ENCODE results near the gene ZCCHC2. TPM values are rescaled to one million over a fixed set of nuclear protein-coding genes. Genes with fewer than 3 reads are reported as not detected.

ZCCHC2 gene
- total and polyA plus RNA-seq, 2 of the 8 experiments (the other 6 are each of a cell fraction or from before 2014, with no cell fraction given): 13.5 to 18.6 TPM

GRCh38 chr18:62526098-62527025 lies 3.5 kb downstream of the ZCCHC2 start (continued):
- no peak for TF ChIP-seq KDM1A (IDR thresholded peaks at IDR 0.05; ENCODE audit: borderline replicate concordance, low read length)
- TF ChIP-seq CHD1 (IDR thresholded peaks at IDR 0.05; ENCODE audit: low read depth, low read length): no peak
- no peak for TF ChIP-seq CHD7 (IDR thresholded peaks at IDR 0.05; ENCODE audit: insufficient replicate concordance, low read length)
- no peak; a peak in 1 of 3 replicates for TF ChIP-seq EP300 (IDR thresholded peaks at IDR 0.05; ENCODE audit: borderline replicate concordance in 1 of 2, low read depth in 2 of 2, low read length in 2 of 2)
- peak; percentile 15; the same call in 1 of the 2 replicates for TF ChIP-seq SP1 (IDR thresholded peaks at IDR 0.05; ENCODE audit: low read depth, low read length)
- TF ChIP-seq CBX8 (IDR thresholded peaks at IDR 0.05; ENCODE audit: borderline replicate concordance, low read depth, low read length): no peak
- TF ChIP-seq BCL11A (IDR thresholded peaks at IDR 0.05; ENCODE audit: low read depth in 2 of 2, low read length in 2 of 2): no peak
- TF ChIP-seq SUZ12 (IDR thresholded peaks at IDR 0.05; ENCODE audit: low read length): no peak; the same call in 1 of the 2 replicates
- TF ChIP-seq RBBP5 (IDR thresholded peaks at IDR 0.05; ENCODE audit: borderline replicate concordance, low read depth, low read length): peak; percentile 97
